GM19328 (cell line): ENCODE measurements around the gene RASA2.
"Not testable (repeated sequence)": the region's sequence is repeated elsewhere in the genome, so short reads cannot be mapped to it uniquely, and the experiment has no call there.

Source experiments
- ATAC-seq: cut with Tn5 transposase; IDR thresholded peaks from one replicate; pipeline ENCODE4 v1.9.1; 2021; ENCODE audit warnings: mild to moderate bottlenecking, moderate library complexity; ENCODE audit not compliant: unreplicated experiment

Gene RASA2

DNA sequence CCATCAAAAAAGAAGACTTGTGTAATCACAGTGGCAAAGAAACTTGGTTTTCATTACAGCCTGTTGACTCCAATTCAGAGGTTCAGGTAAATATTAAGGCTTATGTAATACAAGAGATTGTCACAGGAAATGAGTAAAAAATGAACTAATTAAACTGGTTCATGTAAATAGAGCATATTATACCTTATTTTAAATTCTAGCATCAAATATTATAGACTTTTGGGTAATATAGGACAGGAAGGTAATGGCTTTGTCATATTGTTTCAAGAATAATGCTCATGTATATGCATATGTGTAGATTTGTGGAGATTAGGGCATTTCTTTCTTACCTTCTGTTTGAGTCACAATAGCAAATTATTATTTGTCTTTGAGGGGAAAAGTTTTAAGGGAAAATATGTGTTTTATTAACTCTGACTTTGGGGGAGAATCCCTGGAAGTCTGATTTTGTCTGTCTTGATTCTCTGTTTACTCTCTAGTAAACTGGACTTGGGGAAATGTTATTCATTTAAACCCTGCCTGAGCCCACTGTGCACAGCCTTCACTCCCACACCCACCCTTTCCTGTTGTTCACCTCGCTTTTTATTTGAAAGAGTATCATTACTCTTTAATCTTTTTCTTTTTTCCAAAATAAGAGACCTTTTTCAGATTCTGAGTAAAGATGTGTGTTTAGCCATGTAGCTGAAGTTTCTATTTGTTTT lies 43.0 kb downstream of the RASA2 start:
- ATAC-seq: no peak

GRCh38 chr3:141530415-141530768 lies 43.6 kb downstream of the RASA2 start:
- ATAC-seq: no peak

DNA sequence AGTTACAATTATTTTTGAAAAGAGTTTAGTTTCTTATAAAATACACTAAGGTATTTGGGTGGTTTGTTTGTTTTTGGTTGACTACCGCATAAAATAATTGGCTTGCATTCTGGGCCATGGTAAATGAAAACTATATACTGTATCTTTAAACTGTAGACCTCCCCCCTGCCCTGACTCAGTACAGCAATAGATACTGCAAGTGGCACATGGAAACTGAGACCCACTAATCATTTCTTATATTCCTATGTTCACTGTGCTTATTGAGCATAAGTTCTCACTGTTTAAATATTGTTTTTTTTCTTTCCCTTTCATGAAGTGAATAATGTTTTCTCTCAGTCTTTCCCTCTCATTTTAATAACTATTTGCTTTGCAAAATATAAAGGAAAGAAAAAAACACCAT lies 45.8 kb downstream of the RASA2 start:
- no peak for ATAC-seq

- ATAC-seq: not testable (repeated sequence)
Measured at GRCh38 chr3:141536017-141536416, 49.2 kb downstream of the RASA2 start.

GRCh38 chr3:141537856-141538255 lies 51.0 kb downstream of the RASA2 start:
- no peak for ATAC-seq

DNA sequence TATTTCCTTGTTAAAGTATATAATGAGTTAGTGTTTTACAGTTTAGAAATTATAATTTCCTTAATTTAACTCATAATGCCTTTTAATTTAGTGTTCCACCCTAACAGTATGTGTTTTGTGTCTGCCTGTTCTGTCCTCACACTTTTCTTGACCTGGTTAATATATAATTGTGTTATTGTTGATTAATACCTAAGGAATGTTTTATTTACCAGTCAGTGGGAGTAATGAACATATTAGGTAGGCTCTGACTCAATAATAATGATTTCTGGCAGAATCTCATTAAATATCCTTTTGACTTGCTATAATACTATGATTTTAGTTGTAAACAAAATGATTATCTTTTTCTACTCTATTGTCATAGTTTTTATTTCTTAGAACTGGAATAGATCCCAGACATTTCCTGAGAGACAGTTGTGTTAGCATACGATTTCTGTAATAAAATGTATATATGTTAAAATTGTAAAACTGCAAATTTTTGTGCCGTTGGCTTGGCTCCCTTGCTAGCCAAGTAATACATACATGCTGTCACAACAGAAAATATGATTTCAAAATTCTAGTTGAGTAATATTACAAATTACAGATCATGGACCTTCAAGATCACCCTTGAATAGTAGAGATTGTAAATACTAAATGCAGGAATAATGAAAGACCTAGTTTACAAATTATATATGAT lies 51.9 kb downstream of the RASA2 start:
- no peak for ATAC-seq

- ATAC-seq: no peak
Measured at GRCh38 chr3:141539431-141540187, 52.8 kb downstream of the RASA2 start.

DNA sequence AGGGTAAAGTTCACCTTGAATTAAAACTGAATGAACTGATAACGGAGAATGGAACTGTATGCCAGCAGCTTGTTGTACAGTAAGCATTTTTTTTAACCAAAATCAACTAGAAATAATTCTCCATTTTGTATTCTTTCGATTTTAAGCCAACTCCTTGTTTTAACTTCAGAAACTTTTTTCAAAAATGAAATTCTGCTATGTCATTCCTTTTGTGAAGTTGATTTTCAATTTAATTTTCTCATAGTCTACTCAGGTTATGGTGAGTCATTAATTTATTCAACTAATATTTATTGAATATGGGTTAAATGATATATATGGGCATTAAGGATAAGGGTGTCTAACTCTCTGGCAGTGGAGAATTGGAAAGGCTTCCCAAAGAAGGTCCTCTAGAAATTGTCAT lies 53.7 kb downstream of the RASA2 start:
- no peak for ATAC-seq

DNA sequence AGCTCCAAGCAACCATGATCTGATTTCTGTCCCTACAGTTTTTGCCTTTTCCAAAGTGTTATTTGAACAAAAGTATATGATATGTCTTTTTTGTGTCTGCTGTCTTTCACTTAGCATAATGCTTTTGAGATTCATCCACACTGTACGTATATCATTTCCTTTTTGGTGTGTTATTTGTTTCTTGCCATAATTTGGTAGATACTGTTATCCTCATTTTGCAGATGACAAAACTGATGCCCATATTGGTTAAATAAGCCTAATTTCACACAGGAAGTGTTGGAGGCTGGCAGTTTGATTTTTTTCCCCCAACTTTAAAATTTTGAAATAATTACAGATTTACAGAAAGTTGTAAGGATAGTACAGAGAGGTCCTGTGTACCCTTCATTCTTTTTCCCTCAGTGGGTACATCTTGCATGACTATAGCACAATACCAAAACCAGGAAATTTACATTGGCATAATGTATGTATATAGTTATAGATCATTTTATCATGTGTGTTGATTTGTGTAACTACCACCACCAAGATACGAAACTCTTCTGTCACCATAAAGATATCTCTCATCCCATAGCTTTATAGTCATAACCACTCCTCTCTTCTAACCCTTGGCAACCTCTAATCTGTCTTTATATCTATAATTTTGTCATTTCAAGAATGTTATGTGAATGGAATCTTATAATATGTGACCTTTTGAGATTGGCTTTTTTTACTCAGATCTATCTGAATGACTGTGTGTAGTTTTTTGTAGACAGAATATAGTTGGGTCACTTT lies 55.6 kb downstream of the RASA2 start:
- ATAC-seq: no peak

- no peak for ATAC-seq
Measured at GRCh38 chr3:141542989-141543388, 56.2 kb downstream of the RASA2 start.

DNA sequence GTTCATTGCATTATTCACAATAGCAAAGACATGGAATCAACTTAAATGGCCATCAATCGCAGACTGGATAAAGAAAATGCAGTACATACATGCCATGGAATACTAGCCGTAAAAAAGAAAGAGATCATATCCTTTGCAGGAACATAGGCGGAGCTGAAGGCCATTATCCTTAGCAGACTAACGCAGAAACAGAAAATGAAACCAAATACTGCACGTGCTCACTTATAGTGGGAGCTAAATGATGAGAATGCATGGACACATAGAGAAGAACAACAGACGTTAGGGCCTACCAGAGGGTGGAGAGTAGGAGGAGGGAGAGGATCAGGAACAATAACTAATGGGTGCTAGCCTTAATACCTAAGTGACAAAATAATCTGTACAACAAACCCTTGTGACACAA lies 57.9 kb downstream of the RASA2 start:
- ATAC-seq: no peak

GRCh38 chr3:141546081-141546480 lies 59.3 kb downstream of the RASA2 start:
- no peak for ATAC-seq

DNA sequence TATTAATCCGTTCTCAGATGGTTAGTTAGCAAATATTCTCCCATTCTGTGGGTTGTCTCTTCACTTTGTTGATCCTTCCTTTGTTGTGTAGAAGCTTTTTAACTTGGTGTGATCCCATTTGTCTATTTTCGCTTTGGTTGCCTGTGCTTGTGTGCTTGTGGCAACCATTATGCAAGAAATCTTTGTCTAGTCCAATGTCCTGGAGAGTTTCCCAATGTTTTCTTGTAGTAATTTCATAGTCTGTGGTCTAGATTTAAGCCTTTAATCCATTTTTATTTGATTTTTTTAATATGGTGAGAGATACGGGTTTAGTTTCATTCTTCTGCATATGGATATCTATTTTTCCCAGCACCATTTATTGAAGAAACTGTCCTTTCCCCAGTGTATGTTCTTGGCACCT lies 59.8 kb downstream of the RASA2 start:
- ATAC-seq: no peak

DNA sequence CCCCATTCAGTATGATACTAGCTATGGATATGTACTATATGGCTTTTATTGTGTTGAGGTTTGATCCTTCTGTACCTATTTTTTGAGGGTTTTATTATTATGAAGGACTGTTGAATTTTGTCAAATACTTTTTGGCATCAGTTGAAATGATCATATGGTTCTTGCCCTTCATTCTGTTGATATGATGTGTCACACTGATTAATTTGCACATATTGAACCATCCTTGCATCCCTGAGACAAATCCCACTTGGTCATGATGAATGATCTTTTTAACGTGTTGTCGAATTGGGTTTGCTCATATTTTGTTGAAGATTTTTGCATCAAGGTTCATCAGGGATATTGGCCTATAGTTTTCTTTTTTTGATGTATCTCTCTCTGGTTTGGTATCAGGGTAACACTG lies 61.0 kb downstream of the RASA2 start:
- ATAC-seq: no peak

DNA sequence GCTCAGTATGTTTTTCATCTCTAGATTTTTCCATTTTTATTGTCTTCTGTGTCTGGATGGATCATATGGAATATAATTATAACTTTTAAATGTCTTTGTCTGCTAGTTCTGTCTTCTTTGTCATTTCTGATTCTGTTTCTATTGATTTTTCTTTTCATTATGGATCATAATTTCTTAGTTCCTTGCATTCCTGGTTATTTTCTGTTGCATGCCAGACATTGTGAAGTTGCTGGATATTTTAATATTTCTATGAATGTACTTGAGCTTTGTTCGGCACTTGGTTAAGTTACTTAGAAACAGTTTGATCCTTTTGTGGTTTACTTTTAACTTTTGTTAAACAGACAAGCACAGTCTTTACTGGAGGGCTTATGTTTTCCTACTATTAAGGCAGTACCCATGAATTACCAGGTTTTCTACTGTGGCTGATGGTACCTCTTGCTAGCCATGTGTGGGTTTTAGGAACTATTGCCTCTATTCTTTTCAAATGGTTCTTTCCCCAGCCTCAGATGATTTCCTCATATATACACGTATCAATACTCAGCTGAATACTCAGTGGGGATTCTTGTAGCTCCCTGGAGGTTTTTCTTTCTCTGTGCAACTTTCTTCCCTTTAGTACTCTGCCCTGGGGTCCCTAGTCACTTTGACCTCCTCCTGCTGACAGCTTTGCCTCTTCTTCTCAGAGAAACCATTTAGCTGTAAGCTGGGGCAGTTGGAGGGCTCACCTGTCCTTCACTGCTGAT lies 64.3 kb downstream of the RASA2 start:
- no peak for ATAC-seq

- ATAC-seq: no peak
Measured at GRCh38 chr3:141552440-141552991, 65.7 kb downstream of the RASA2 start.

DNA sequence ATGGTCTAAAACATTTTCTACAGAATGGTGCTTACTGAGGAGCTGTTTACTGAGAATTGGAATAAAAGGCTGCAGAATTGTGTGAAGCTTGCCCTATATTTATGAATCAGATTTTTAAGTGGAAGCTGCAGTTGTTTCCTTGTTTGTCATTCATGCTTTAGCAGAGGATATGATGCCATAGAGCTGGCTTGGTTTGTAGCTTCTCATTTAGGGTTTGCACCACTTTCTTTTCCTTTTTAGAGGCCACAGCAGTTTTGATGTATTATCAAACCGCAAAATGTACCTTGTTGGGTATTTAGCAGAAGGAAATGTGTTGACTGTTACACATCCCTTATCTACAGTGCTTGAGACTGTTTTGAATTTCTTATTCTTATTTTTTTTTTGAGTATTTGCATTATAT lies 66.2 kb downstream of the RASA2 start:
- no peak for ATAC-seq

GRCh38 chr3:141556034-141556433 lies 69.2 kb downstream of the RASA2 start:
- ATAC-seq: no peak

- ATAC-seq: no peak
Measured at GRCh38 chr3:141557961-141558706, 71.3 kb downstream of the RASA2 start.
